GM23338 (cell line): Measurements from ENCODE around the gene ADD3. TPM values are rescaled to one million over a fixed set of nuclear protein-coding genes. Genes with fewer than 3 reads are reported as not detected.
"Not testable (repeated sequence)": the region's sequence is repeated elsewhere in the genome, so short reads cannot be mapped to it uniquely, and the experiment has no call there.

Experiments
- ATAC-seq: fragments of 200-7000 bp; cut with Tn5 transposase; 3 replicates; pipeline ENCODE4 v1.9.1; 2020
- DNase-seq: peaks from one replicate; pipeline ENCODE4 v3.0.0-alpha.2; 2015; ENCODE audit warnings: low spot score
- H2AFZ ChIP-seq: fragments of 200-600 bp; sonication (generic); 2 replicates; pipeline ENCODE4 v1.8.0; 2016; ENCODE audit warnings: antibody characterized with exemption, mild to moderate bottlenecking, moderate library complexity
- H3F3A ChIP-seq: fragments of 200-600 bp; sonication (generic); replicated peaks from 2 replicates; pipeline ENCODE4 v1.8.0; 2017; ENCODE audit warnings: antibody characterized with exemption, mixed run types, low read depth
- H3K27ac ChIP-seq: fragments of 200-600 bp; sonication (generic); 2 replicates; pipeline ENCODE4 v1.6.1; 2016; ENCODE audit warnings: low read depth
- H3K27me3 ChIP-seq: fragments of 200-600 bp; sonication (generic); 2 replicates; pipeline ENCODE4 v1.8.0; 2016; ENCODE audit warnings: mild to moderate bottlenecking, mixed run types, moderate library complexity; ENCODE audit not compliant: insufficient read depth
- H3K36me3 ChIP-seq: fragments of 200-600 bp; sonication (generic); 2 replicates; pipeline ENCODE4 v1.8.0; 2016; ENCODE audit warnings: mild to moderate bottlenecking; ENCODE audit not compliant: insufficient read depth
- H3K4me1 ChIP-seq: fragments of 200-600 bp; sonication (generic); 2 replicates; pipeline ENCODE4 v1.8.0; 2016; ENCODE audit warnings: mild to moderate bottlenecking, moderate library complexity; ENCODE audit not compliant: insufficient read depth
- H3K4me2 ChIP-seq: fragments of 200-600 bp; sonication (generic); 2 replicates; pipeline ENCODE4 v1.7.1; 2017; ENCODE audit warnings: mixed run types
- H3K4me3 ChIP-seq: fragments of 200-600 bp; sonication (generic); 2 replicates; pipeline ENCODE4 v1.6.1; 2016; ENCODE audit warnings: mixed run types
- H3K79me2 ChIP-seq: fragments of 200-600 bp; sonication (generic); replicated peaks from 2 replicates; pipeline ENCODE4 v1.8.0; 2017; ENCODE audit warnings: mild to moderate bottlenecking; ENCODE audit not compliant: insufficient read depth
- H3K9me2 ChIP-seq: fragments of 200-600 bp; sonication (generic); 2 replicates; pipeline ENCODE4 v1.8.0; 2017; ENCODE audit not compliant: insufficient read depth
- H4K20me1 ChIP-seq: fragments of 200-600 bp; sonication (generic); replicated peaks from 2 replicates; pipeline ENCODE4 v1.8.0; 2017; ENCODE audit warnings: mild to moderate bottlenecking; ENCODE audit not compliant: insufficient read depth
- H3K27ac Mint-ChIP-seq: 2 replicates; pipeline ENCODE4 v1.8.0; 2020; ENCODE audit warnings: inconsistent platforms, mild to moderate bottlenecking, moderate library complexity, mixed read lengths
- H3K27me3 Mint-ChIP-seq: 3 replicates; pipeline ENCODE4 v1.8.0; 2022; ENCODE audit warnings: low read depth, mild to moderate bottlenecking, moderate library complexity, mixed read lengths, inconsistent platforms; ENCODE audit not compliant: insufficient read depth, poor library complexity
- H3K36me3 Mint-ChIP-seq: 3 replicates; pipeline ENCODE4 v1.8.0; 2021; ENCODE audit warnings: low read depth, mild to moderate bottlenecking, inconsistent platforms, moderate library complexity, mixed read lengths
- H3K4me1 Mint-ChIP-seq: 3 replicates; pipeline ENCODE4 v1.8.0; 2020; ENCODE audit warnings: mild to moderate bottlenecking, inconsistent platforms, mixed read lengths
- H3K4me3 Mint-ChIP-seq: 3 replicates; pipeline ENCODE4 v1.8.0; 2021; ENCODE audit warnings: moderate library complexity, mild to moderate bottlenecking, inconsistent platforms, mixed read lengths
- H3K9me3 Mint-ChIP-seq: 3 replicates; pipeline ENCODE4 v1.8.0; 2020; ENCODE audit warnings: moderate library complexity, mild to moderate bottlenecking, inconsistent platforms, mixed read lengths
- CREB1 ChIP-seq: fragments of 250-450 bp; sonication (Bioruptor Pico); IDR thresholded peaks from 2 replicates; pipeline ENCODE4 v1.5.0; 2020; ENCODE audit warnings: low read depth, mild to moderate bottlenecking, moderate library complexity
- ETS1 ChIP-seq: IDR thresholded peaks from 2 replicates; pipeline ENCODE4 v1.6.1; 2016; ENCODE audit warnings: antibody characterized with exemption
- EZH2 ChIP-seq: fragments of 200-600 bp; sonication (generic); IDR thresholded peaks from one replicate; pipeline ENCODE4 v1.8.0; 2017; ENCODE audit warnings: antibody characterized with exemption, mild to moderate bottlenecking, low read depth; ENCODE audit not compliant: unreplicated experiment
- EZH2phosphoT487 ChIP-seq: fragments of 200-600 bp; sonication (generic); IDR thresholded peaks from one replicate; pipeline ENCODE4 v1.8.1; 2018; ENCODE audit warnings: antibody characterized with exemption; ENCODE audit not compliant: unreplicated experiment
- JUNB ChIP-seq: IDR thresholded peaks from one replicate; pipeline ENCODE4 v1.6.1; 2016; ENCODE audit warnings: antibody characterized with exemption; ENCODE audit not compliant: unreplicated experiment
- NANOG ChIP-seq: IDR thresholded peaks from 2 replicates; pipeline ENCODE4 v1.6.1; 2016; ENCODE audit warnings: antibody characterized with exemption, borderline replicate concordance
- POLR2AphosphoS5 ChIP-seq: IDR thresholded peaks from 2 replicates; pipeline ENCODE4 v1.6.1; 2016; ENCODE audit warnings: antibody characterized with exemption, low read depth
- STAT1 ChIP-seq: IDR thresholded peaks from one replicate; pipeline ENCODE4 v1.6.1; 2016; ENCODE audit warnings: antibody characterized with exemption; ENCODE audit not compliant: unreplicated experiment
- ZNF114 ChIP-seq: fragments of 250-450 bp; sonication (Bioruptor Pico); IDR thresholded peaks from 2 replicates; pipeline ENCODE4 v1.5.0; 2020; ENCODE audit warnings: mild to moderate bottlenecking, moderate library complexity
- ZNF331 ChIP-seq: fragments of 250-450 bp; sonication (Bioruptor Pico); IDR thresholded peaks from 2 replicates; pipeline ENCODE4 v1.5.0; 2020; ENCODE audit warnings: low read depth, mild to moderate bottlenecking, moderate library complexity
- polyA plus RNA-seq: library from polyadenylated mRNA; unstranded; fragments of >200 nt; fragmentation: Nextera tagmentation; extraction: Ambion mirVana; gene quantifications from 2 replicates; pipeline ENCODE4 v1.2.1, GENCODE V29; 2016
- total RNA-seq: library from RNA; depleted of rRNA; stranded (reverse); fragments of >200 nt; shearing (Covaris generic); gene quantifications from 2 replicates; pipeline ENCODE4 v1.2.3, GENCODE V29; 2014
- TF ChIP-seq, protein P1 (sequence below): IDR thresholded peaks from one replicate; pipeline ENCODE4 v1.6.1; 2018; ENCODE audit warnings: antibody characterized with exemption; ENCODE audit not compliant: unreplicated experiment
- TF ChIP-seq, protein P2 (sequence below), 2 experiments: fragments of 200-600 bp in 1 of 2; sonication (generic) in 1 of 2; conservative IDR thresholded peaks; 2 replicates each; pipeline versions ENCODE4 v1.5.1 to v1.6.1; 2016 to 2017; ENCODE audit warnings: antibody characterized with exemption in 2 of 2, low read depth in 2 of 2, mild to moderate bottlenecking in 2 of 2, moderate library complexity in 1 of 2

The ADD3 gene
- total and polyA plus RNA-seq, 2 experiments from 2014 or later, result 68.5 to 767 TPM

- TF ChIP-seq, protein P1, sequence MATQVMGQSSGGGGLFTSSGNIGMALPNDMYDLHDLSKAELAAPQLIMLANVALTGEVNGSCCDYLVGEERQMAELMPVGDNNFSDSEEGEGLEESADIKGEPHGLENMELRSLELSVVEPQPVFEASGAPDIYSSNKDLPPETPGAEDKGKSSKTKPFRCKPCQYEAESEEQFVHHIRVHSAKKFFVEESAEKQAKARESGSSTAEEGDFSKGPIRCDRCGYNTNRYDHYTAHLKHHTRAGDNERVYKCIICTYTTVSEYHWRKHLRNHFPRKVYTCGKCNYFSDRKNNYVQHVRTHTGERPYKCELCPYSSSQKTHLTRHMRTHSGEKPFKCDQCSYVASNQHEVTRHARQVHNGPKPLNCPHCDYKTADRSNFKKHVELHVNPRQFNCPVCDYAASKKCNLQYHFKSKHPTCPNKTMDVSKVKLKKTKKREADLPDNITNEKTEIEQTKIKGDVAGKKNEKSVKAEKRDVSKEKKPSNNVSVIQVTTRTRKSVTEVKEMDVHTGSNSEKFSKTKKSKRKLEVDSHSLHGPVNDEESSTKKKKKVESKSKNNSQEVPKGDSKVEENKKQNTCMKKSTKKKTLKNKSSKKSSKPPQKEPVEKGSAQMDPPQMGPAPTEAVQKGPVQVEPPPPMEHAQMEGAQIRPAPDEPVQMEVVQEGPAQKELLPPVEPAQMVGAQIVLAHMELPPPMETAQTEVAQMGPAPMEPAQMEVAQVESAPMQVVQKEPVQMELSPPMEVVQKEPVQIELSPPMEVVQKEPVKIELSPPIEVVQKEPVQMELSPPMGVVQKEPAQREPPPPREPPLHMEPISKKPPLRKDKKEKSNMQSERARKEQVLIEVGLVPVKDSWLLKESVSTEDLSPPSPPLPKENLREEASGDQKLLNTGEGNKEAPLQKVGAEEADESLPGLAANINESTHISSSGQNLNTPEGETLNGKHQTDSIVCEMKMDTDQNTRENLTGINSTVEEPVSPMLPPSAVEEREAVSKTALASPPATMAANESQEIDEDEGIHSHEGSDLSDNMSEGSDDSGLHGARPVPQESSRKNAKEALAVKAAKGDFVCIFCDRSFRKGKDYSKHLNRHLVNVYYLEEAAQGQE, result no peak
- TF ChIP-seq EZH2, result no peak
- TF ChIP-seq NANOG, result no peak
- TF ChIP-seq ZNF114 (CRISPR knock-in tag), result no peak
- no peak for TF ChIP-seq CREB1 (CRISPR knock-in tag)
- no peak for TF ChIP-seq ZNF331
Measured at GRCh38 chr10:110129490-110129889, 121.7 kb downstream of the ADD3 start (continued).

- H3K4me1 Mint-ChIP-seq, result peaks cover 8% of the 10 kb centered on the region; the same call in 2 of the 3 replicates
- H3K4me3 Mint-ChIP-seq, result no peak overlapping the region
- Histone ChIP-seq H3K4me1 (no peaks in the 10 kb centered on the region), H3K79me2 (no peaks in the 10 kb centered on the region), H2AFZ (no peak overlapping the region), H3K4me2 (no peak overlapping the region), H3K27ac (no peak overlapping the region), H3K9me2 (no peaks in the 10 kb centered on the region), H4K20me1 (no peaks in the 10 kb centered on the region), H3K4me3 (no peak overlapping the region), H3F3A (no peaks in the 10 kb centered on the region), H3K36me3 (no peaks in the 10 kb centered on the region; the same call in 1 of the 2 replicates), H3K27me3 (no peaks in the 10 kb centered on the region)
- H3K27me3 Mint-ChIP-seq, result no peaks in the 10 kb centered on the region
- ATAC-seq, result no peak
- no peak overlapping the region for H3K27ac Mint-ChIP-seq
- H3K36me3 Mint-ChIP-seq, result peaks cover 30% of the 10 kb centered on the region
- no peak for TF ChIP-seq CREB1 (CRISPR knock-in tag)
- TF ChIP-seq ZNF331, result no peak
- no peak for TF ChIP-seq JUNB
- no peak for TF ChIP-seq STAT1
- no peak for TF ChIP-seq POLR2AphosphoS5
- TF ChIP-seq, protein P2, sequence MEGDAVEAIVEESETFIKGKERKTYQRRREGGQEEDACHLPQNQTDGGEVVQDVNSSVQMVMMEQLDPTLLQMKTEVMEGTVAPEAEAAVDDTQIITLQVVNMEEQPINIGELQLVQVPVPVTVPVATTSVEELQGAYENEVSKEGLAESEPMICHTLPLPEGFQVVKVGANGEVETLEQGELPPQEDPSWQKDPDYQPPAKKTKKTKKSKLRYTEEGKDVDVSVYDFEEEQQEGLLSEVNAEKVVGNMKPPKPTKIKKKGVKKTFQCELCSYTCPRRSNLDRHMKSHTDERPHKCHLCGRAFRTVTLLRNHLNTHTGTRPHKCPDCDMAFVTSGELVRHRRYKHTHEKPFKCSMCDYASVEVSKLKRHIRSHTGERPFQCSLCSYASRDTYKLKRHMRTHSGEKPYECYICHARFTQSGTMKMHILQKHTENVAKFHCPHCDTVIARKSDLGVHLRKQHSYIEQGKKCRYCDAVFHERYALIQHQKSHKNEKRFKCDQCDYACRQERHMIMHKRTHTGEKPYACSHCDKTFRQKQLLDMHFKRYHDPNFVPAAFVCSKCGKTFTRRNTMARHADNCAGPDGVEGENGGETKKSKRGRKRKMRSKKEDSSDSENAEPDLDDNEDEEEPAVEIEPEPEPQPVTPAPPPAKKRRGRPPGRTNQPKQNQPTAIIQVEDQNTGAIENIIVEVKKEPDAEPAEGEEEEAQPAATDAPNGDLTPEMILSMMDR (conservative IDR thresholded peaks at IDR 0.05; ENCODE audit: low read depth in 2 of 2), result no peak
- TF ChIP-seq ETS1, result no peak
- TF ChIP-seq EZH2, result no peak
- no peak for TF ChIP-seq EZH2phosphoT487
- no peak for TF ChIP-seq NANOG
- TF ChIP-seq ZNF114 (CRISPR knock-in tag), result no peak
- no peak for DNase-seq
- H3K9me3 Mint-ChIP-seq, result no peaks in the 10 kb centered on the region
Measured at GRCh38 chr10:110134917-110135316, 127.1 kb downstream of the ADD3 start.

DNA sequence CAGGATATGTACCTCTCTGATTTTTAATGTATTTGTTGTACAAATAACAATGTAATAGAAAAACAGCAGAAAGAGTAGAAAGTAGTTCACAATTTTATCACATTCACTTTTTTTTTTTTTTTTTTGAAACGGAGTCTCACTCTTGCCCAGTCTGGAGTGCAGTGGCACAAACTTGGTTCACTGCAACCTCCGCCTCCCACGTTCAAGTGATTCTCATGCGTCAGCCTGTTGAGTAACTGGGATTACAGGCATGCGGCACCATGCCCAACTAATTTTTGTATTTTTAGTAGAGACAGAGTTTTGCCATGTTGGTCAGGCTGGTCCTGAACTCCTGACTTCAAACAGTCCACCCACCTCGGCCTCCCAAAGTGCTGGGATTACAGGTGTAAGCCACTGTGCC lies 128.1 kb downstream of the ADD3 start:
- H3K27me3 Mint-ChIP-seq, H3K36me3 ChIP-seq, H3K27me3 ChIP-seq, H3K4me1 Mint-ChIP-seq, H3K4me3 Mint-ChIP-seq, H4K20me1 ChIP-seq, H3K4me1 ChIP-seq, H3K79me2 ChIP-seq, ATAC-seq, H3K27ac Mint-ChIP-seq, H3K4me3 ChIP-seq, H3F3A ChIP-seq, DNase-seq, H3K27ac ChIP-seq, H3K9me2 ChIP-seq, H3K4me2 ChIP-seq, H3K9me3 Mint-ChIP-seq, H2AFZ ChIP-seq: not testable (repeated sequence)
- peaks cover 21% of the 10 kb centered on the region for H3K36me3 Mint-ChIP-seq
